22Rv1 (cell line): ENCODE results near the gene DIS3.

Experiments used
- H3K27ac ChIP-seq: fragments of 450-650 bp; 2 replicates; pipeline ENCODE4 v1.5.1; 2017
- CTCF ChIP-seq: fragments of 450-650 bp; IDR thresholded peaks from 2 replicates; pipeline ENCODE4 v1.5.1; 2017; ENCODE audit warnings: mild to moderate bottlenecking
- ZFX ChIP-seq: fragments of 450-650 bp; IDR thresholded peaks from 2 replicates; pipeline ENCODE4 v1.6.1; 2017; ENCODE audit warnings: antibody characterized with exemption, borderline replicate concordance

Gene DIS3

DNA sequence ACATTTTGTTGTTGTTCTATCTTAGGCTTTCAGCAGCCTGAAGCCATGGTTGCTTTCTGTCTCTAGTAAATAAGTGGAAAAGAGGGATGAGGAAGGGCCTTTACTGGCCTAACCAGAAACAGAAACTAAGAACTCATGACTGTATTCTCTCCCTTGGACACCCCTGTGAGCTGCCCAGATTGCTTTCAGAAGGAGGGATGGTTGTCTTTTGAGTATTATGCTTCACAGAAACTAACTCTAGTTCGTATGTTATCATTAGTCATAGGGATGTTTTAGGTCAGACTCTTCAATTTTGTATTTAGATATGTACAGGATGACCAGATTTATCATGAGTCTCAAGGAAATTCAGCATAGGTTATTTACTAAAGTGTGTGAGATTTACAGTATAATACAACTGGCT, 36.4 kb downstream of the DIS3 start:
- H3K27ac ChIP-seq: no peak overlapping the region
- TF ChIP-seq CTCF: no peak
- TF ChIP-seq ZFX: no peak

DNA sequence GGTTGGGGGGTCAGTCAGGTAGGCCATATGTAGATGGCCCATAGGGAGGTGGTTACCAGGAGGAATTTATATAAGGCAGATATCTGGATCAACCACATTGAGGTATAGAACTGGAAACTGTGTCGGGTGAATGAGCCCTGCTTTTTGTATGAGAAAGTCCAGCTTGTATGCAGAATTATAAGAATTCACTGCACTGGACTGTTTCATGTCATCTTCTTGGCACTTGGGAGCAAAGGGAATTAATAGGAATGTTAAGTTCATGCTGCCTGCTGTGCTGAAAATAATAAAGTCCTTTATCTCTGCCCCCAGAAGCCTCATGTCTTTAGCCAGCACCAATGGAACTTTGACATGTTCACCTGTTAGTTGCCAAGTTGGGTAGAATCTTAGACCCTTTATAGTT, 41.7 kb downstream of the DIS3 start:
- TF ChIP-seq ZFX: no peak
- no peak for TF ChIP-seq CTCF
- H3K27ac ChIP-seq: no peak overlapping the region

DNA sequence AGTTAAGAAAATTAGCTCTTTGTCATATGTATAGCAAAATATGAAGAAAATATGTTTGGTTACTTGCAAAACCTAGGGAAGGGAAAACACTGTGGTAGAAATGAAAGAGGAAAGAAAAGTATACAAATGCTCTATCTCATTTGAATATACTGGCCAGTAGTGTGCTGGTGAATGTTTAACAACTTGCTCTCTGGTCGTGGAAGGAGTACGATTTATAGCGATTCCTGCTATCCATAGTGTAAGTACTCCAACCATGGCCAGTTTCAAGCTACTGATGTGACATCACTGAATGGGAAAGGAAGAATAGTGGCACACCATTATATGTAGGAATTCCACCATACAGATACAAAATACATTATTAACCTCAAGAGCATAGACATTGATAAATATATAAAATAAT, 44.7 kb downstream of the DIS3 start:
- no peak overlapping the region for H3K27ac ChIP-seq
- TF ChIP-seq CTCF (no peak), ZFX (no peak)

DNA sequence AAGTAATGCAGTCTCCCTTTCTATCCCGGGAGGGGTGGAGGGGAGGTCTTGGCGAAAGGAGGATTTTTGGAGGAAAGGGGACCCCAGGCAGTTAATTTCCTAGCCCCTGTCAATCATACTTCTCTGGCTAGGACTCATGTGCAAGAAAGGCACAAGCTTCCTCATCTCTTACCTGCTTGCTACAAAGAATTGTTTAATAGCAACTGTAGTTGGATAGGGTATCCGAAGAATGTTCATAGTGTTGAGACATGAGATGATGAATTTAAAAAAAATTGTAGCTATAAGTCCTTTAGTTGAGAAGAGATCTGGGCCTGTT, 53.5 kb downstream of the DIS3 start:
- no peak for TF ChIP-seq ZFX
- TF ChIP-seq CTCF: no peak
- peak overlapping the region; percentile 82 for H3K27ac ChIP-seq

DNA sequence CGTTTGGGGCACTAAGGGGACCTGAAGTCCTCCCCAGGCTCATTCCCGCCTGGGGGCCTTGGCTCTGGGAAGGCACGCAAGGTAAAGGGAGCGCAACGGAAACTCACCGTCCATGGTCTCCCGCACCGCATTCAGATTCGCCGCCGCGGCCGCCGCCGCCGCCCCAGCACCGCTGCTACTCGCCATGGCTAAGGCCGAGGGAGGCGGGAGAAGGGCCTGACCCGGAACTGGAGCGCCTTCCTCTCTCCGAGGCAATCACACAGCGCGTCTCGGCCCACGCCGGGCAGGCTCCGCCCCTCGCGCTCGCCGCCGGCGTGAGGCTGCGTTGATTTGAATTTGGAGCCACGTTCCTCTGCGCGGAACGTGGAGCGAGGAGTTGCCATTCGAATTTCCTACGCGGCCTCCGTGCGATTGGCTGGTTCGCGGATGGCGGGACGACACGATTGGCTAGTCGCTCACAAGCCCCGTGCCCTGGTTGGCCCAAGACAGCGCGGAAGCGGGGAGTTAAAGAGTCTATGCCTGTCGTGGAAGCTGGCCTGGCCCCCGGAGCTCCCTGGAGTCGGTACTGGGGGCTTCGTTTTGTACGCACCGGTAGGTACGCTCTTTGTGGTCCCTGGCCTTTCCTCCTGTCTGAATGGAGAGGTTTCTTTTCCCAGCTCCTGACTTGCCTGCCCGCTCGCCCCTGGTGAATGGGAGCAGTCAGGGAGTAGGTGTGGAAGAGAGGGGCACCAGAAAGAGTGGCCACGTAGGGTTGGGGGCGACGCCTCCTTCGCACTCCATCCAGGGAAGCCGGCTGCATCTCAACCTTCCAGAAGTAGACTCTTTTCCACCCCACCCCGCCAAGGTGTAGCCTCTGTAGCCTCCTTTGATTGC, 54.0 kb downstream of the DIS3 start, which contains the start of the genes BORA and MZT1:
BORA (plus strand) TSS at position 507 of the 873 bp plus-strand sequence. CDS start 1,018 bp downstream, outside the sequence.
MZT1 (minus strand) TSS at position 213 of the 873 bp plus-strand sequence; CDS start at position 186, 27 bp downstream.
- peak within 1 kb of the TSS; percentile 82 for H3K27ac ChIP-seq
- TF ChIP-seq CTCF (no peak), ZFX (no peak)

- peak overlapping the region; percentile 82 for H3K27ac ChIP-seq
- no peak for TF ChIP-seq ZFX
- TF ChIP-seq CTCF: no peak
These were observed 54.8 kb downstream of the DIS3 start for GRCh38 chr13:72726726-72727416.

DNA sequence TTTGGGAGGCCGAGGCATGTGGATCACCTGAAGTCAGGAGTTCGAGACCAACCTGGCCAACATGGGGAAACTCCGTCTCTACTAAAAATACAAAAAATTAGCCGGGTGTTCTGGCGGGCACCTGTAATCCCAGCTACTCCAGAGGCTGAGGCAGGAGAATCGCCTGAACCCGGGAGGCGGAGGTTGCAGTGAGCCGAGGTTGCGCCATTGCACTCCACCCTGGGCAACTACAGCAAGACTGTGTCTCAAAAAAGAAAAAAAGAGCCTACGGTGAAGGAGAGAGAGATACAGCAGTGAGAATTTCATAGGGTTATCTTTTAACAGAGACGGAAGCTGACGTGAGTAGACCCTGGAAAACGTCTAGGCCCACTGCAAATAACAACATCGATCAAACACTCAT, 55.5 kb downstream of the DIS3 start:
- H3K27ac ChIP-seq: peak overlapping the region; percentile 82
